ENCODE results near the gene MCRIP2. TPM values are rescaled to one million over a fixed set of nuclear protein-coding genes. Genes with fewer than 3 reads are reported as not detected.

The MCRIP2 gene
- total and polyA plus RNA-seq, 2 of the 8 experiments (the other 6 are each of a cell fraction or from before 2014, with no cell fraction given) = 45.4 to 75.5 TPM

- peak overlapping the region; percentile 60 for H4K5ac ChIP-seq (ENCODE audit: insufficient read length, low read depth, low read length)
- H3K56ac ChIP-seq (replicated peaks; ENCODE audit: insufficient read length, low read depth, low read length) = peak overlapping the region; percentile 16
- H2BK12ac ChIP-seq (ENCODE audit: low read depth, low read length) = peak overlapping the region; percentile 80; the same call in 1 of the 2 replicates
- no peak overlapping the region for H2AK5ac ChIP-seq (ENCODE audit: low read depth, low read length)
- peaks cover 0 to 17% (median 12%) of the 10 kb centered on the region in 4 experiments; a peak in 5 of 7 replicates for H3K4me1 ChIP-seq (replicated peaks in 1 of 4; ENCODE audit: control insufficient read depth in 3 of 4, insufficient read depth in 4 of 4, low read length in 3 of 4)
- H2BK120ac ChIP-seq (replicated peaks; ENCODE audit: low read depth, low read length) = no peak overlapping the region
- ChIA-PET POLR2A (ENCODE audit: partially characterized antibody) (interaction anchor here (0.8 to 13.3 kb wide), 14 partner anchors 8 to 53 kb away, joined by 3 to 214 read pairs (median 5); partner anchors contain the start of genes ANTKMT, HAGHL, RHBDL1 and RHOT2), CTCF (ENCODE audit: partially characterized antibody) (interaction anchor here (1.2 kb wide), 2 partner anchors 16 to 35 kb away, joined by 4 to 5 read pairs; partner anchors contain the start of gene RHOT2)
- peak overlapping the region; percentile 98 for H4K91ac ChIP-seq (replicated peaks; ENCODE audit: insufficient read length, low read length)
- peak overlapping the region; percentile 63 to 95 for H3K4me2 ChIP-seq (ENCODE audit: insufficient read depth in 1 of 2, low read depth in 2 of 2, low read length in 2 of 2)
- H3K23ac ChIP-seq (ENCODE audit: insufficient read length) = no peak overlapping the region
- peaks cover 4 to 35% of the 10 kb centered on the region in 2 experiments for H4K20me1 ChIP-seq (replicated peaks in 1 of 2; ENCODE audit: control insufficient read depth in 1 of 2, insufficient read depth in 2 of 2, low read length in 2 of 2)
- no peak for FAIRE-seq
- H3K9ac ChIP-seq (replicated peaks in 1 of 4; ENCODE audit: extremely low read depth in 1 of 4, low read depth in 3 of 4, low read length in 3 of 4) = peak overlapping the region; percentile 62 to 94 (median 76)
- no peak overlapping the region for H2BK15ac ChIP-seq (ENCODE audit: low read length)
- TF ChIP-seq ATF3 (IDR thresholded peaks at IDR 0.05; ENCODE audit: insufficient read depth, low read depth, low read length) (no peak), SIN3A (conservative IDR thresholded peaks at IDR 0.05 in 1 of 2, IDR thresholded peaks at IDR 0.05 in 1 of 2; ENCODE audit: low read depth in 1 of 2, low read length in 2 of 2) (0 out of 4 replicates have a peak, but pooled peaks of 1 of the 2 experiments have one; percentile 19), KDM5A (IDR thresholded peaks at IDR 0.05; ENCODE audit: low read length) (0 out of 2 replicates have a peak, but pooled peaks have one; percentile 38), BACH1 (IDR thresholded peaks at IDR 0.05; ENCODE audit: low read length) (0 out of 2 replicates have a peak, but pooled peaks have one; percentile 19)
- TF ChIP-seq, protein P1, sequence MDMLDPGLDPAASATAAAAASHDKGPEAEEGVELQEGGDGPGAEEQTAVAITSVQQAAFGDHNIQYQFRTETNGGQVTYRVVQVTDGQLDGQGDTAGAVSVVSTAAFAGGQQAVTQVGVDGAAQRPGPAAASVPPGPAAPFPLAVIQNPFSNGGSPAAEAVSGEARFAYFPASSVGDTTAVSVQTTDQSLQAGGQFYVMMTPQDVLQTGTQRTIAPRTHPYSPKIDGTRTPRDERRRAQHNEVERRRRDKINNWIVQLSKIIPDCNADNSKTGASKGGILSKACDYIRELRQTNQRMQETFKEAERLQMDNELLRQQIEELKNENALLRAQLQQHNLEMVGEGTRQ (IDR thresholded peaks at IDR 0.05; ENCODE audit: low read length) = 0 out of 2 replicates have a peak, but pooled peaks have one; percentile 1
- peaks cover 13% of the 10 kb centered on the region; the same call in 1 of the 2 replicates for H3K23me2 ChIP-seq (ENCODE audit: low read depth, low read length)
- H3K9me3 ChIP-seq (ENCODE audit: insufficient read depth in 2 of 2, low read depth in 1 of 2, low read length in 1 of 2) = no peaks in the 10 kb centered on the region
- H4K8ac ChIP-seq (ENCODE audit: extremely low read depth, insufficient read depth, low read length) = peak overlapping the region; percentile 80
- H2AFZ ChIP-seq (ENCODE audit: low read length) = no peak overlapping the region
- no peak overlapping the region for H3K14ac ChIP-seq (ENCODE audit: insufficient read length)
- no peak overlapping the region for H2BK20ac ChIP-seq (ENCODE audit: low read length)
- DNase-seq (ENCODE audit: low read depth in 1 of 2, low spot score in 2 of 2) = peak in 1 of 2 experiments; percentile 60
- H3K79me1 ChIP-seq (ENCODE audit: low read depth, low read length) = peaks cover 6% of the 10 kb centered on the region; the same call in 1 of the 2 replicates
- H3K18ac ChIP-seq (ENCODE audit: extremely low read depth, low read length) = peak overlapping the region; percentile 78
- peaks cover 4 to 28% (median 15%) of the 10 kb centered on the region in 4 experiments; a peak in 7 of 8 replicates for H3K36me3 ChIP-seq (ENCODE audit: control insufficient read depth in 2 of 4, insufficient read depth in 4 of 4, low read length in 3 of 4)
- no peaks in the 10 kb centered on the region; a peak in 1 of 7 replicates for H3K27me3 ChIP-seq (replicated peaks in 1 of 4; ENCODE audit: control insufficient read depth in 3 of 4, extremely low read depth in 1 of 4, insufficient read depth in 3 of 4, low read length in 3 of 4)
- 24% methylated on average over 46 of the region's 57 CpGs; no CpG with 5 or more reads in 1 of the 2 experiments for WGBS, 2 experiments (ENCODE audit: extremely low coverage in 1 of 2, insufficient coverage in 1 of 2, insufficient read length in 1 of 2, insufficient replicate concordance in 2 of 2, low coverage in 1 of 2, low lambda C conversion rate in 2 of 2, missing lambda C conversion rate in 1 of 2)
- peak overlapping the region; percentile 73 for H3K27ac ChIP-seq (ENCODE audit: low read depth, low read length)
- peak overlapping the region; percentile 62 to 81 (median 74) for H3K4me3 ChIP-seq (ENCODE audit: extremely low read depth in 1 of 4, insufficient read depth in 2 of 4, low read depth in 3 of 4, low read length in 4 of 4)
- peak overlapping the region; percentile 87; the same call in 1 of the 2 replicates for H2BK5ac ChIP-seq (ENCODE audit: low read depth, low read length)
- peak overlapping the region; percentile 91 for H3K4ac ChIP-seq (replicated peaks; ENCODE audit: insufficient read length, low read depth, low read length)
- H3K79me2 ChIP-seq (ENCODE audit: control insufficient read depth in 1 of 2, insufficient read depth in 2 of 2, low read length in 2 of 2) = peaks cover 0 to 12% of the 10 kb centered on the region in 2 experiments; a peak in 1 of 4 replicates
These were observed 41.9 kb downstream of the MCRIP2 start for GRCh38 chr16:683396-684070.

Data from H1 (cell line).